GM19043 (cell line): ENCODE data around the gene STPG3.
A peak's percentile ranks its signal among the peaks of the same experiment; 100 is the strongest.

Source experiments
- ATAC-seq: cut with Tn5 transposase; IDR thresholded peaks from one replicate; pipeline ENCODE4 v1.9.1; 2021; ENCODE audit warnings: low read depth; ENCODE audit not compliant: unreplicated experiment

STPG3 gene

DNA sequence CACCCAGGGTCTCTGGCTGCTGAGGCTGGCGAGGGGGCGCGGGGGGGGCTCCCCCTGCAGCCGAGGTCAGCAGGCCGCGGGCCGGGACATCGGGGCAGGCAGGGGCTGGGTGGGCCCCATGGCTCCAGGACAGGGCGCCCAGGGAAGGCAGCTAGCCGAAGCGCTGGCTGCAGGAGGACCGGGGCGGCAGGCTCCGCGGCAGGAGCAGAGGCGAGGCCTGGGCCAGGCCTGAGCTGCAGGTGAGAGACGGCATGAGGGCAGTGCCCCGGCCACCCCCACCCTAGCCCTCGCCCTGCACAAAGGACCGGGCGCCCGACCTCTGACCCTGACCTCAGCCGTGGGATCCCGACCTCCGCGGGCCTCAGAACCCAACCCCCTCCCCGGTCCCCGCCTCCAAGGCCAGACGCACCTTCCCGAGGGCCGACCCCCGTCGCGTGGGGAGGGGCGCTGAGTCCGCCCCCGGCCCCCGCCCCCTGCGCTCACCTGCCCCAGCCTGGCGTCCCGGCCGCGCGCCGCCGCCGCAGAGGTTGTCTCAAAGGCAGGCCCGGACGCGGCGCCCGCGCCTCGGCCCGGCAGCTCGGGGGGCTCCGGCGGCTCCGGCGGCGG lies 29.5 kb upstream of the STPG3 start:
- no peak for ATAC-seq

DNA sequence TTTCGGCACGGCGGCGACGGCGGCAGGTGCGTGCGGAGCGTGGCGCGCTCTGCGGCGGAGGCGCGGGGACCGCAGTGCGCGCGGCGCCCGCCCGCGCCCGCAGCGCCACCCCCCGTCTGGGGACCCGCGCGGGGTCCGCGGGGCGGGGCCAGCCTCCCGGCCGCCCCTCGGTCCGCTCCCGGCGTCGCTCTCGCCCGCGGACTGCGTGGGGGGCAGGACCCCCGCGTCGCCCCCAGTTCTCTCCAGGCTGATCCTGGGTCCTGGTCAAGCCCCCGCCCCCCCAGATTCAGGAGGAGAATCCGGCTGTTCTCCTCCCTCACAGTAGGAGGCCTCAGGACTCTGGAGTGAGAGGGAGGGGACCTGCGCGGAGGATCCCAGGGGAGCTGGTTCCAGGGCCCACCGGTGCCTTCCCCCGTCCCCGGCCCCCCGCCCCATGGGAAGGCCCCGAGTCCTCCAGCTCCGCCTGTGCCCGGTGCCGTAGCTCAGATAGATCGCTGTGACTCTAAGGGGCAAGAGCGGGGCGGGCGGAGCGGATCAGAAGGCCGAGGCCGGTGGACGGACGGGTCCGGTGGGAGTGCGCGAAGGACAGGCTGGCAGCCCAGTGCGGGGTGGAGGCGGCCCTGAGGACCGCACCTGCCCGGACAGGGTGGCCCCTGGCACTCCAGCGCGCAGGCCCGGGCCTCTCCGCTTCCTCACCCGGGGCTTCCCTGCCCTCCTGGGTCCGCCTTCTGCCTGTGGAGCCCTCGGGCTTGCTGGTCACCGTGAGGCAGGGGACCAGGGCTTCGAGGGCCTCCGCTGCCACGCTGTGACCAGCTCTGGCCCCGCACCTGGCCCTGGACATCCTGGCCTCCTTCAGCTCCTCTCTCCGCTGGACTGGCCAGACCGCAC lies 28.7 kb upstream of the STPG3 start, which contains the start of gene RNF208:
TSS of gene RNF208 (minus strand) at position 51 of the 888 bp plus-strand sequence. CDS start 1,028 bp downstream, outside the sequence.
- no peak for ATAC-seq

DNA sequence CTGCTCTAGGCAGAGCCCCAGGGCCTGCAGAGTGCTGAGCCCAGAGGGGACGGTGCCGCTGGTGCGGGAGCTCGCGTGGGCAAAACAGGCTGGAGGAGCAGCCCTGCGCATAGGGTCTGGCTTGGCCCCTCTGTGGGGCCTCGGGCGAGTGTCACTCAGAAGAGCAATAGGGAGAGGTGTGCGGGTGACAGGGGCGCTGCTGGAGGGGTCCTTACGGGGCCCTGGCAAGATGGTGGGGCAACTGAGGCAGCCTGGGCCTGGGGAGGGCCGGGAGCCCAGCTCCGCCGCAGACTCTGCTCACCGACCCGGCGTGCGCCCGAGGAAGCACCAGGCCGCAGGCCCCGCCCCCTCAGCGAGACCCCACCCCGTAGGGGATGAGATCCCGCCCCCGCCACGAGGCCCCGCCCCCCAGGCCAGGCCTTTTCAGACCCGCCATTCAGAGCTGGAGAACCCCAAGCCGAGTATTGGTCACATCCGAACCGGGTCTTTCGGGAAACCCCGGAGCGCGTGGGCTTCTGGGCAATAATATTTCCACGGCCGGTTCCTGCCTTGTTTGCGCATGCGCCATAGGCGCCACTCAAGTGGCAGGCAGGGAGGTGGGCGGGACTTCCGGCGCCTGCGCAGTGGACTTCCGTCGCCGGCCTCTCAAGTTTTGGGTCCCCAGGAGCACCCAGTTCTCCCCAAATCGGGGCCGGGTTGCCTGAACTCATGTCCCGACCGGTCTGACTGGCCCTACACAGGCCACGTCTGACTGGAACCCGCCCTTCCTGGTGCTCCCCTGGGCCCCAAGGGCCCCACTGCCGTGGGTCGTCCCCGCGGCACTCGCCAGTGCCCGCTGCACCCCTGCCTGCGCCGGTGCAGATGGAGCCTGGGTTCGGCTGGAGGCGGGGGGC lies 27.8 kb upstream of the STPG3 start:
- peak; percentile 72 for ATAC-seq

DNA sequence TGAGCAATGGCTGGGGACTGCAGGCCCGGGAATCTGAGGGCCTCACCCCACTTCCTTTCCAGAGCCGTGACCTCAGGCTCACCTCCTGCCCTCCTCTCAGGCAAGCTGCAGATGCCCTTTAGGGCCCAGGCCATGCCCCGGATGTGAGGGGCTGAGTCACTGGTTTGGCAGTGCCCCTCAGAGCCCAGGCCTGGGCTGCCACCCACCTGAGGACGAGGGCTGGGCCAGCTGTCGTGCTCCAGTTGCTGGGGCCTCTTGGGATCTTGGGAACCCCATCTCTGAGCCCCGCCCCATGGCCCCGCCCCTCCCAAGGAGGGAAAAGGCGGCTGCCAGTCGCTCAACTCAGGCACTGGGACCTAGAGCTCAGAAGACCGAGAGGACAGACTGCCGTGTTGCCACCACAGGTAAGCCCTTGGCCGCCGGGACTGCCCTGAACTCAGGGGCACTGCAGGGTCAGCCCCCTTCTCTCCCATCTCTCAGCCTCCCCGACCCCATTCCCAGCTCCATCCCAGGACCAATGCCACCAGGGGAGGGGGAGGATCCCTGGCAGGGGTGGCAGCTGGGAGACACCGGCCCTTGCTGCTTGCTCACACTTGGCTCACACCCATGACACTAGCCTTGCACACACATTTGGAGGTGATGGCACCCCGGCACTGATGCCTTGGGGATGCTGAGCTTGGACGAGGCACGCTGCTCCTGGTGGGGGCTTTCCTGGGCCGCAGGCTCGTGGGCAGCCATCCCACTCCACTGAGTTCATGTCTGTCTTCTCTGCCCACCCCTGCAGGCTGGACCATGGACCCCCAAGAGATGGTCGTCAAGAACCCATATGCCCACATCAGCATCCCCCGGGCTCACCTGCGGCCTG lies 26.0 kb upstream of the STPG3 start, which contains the start of gene CYSRT1:
TSS of gene CYSRT1 (plus strand) at position 345 of the 865 bp plus-strand sequence. CDS start at position 793, 448 bp downstream.
- ATAC-seq, result no peak

DNA sequence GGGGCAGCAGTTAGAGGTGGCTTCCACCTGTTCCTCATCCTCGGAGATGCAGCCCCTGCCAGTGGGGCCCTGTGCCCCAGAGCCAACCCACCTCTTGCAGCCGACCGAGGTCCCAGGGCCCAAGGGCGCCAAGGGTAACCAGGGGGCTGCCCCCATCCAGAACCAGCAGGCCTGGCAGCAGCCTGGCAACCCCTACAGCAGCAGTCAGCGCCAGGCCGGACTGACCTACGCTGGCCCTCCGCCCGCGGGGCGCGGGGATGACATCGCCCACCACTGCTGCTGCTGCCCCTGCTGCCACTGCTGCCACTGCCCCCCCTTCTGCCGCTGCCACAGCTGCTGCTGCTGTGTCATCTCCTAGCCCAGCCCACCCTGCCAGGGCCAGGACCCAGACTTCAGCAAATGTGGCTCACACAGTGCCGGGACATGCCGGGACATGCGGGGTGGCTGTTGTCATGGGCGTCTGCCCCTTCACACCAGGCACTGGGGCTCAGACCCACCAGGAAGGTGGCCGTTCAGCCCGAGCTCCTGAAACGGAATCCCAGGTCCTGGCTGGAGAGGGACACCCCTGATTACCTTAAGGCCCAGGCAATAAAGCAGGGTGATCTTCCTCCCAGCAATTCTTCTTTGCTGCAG lies 25.3 kb upstream of the STPG3 start:
- no peak for ATAC-seq

DNA sequence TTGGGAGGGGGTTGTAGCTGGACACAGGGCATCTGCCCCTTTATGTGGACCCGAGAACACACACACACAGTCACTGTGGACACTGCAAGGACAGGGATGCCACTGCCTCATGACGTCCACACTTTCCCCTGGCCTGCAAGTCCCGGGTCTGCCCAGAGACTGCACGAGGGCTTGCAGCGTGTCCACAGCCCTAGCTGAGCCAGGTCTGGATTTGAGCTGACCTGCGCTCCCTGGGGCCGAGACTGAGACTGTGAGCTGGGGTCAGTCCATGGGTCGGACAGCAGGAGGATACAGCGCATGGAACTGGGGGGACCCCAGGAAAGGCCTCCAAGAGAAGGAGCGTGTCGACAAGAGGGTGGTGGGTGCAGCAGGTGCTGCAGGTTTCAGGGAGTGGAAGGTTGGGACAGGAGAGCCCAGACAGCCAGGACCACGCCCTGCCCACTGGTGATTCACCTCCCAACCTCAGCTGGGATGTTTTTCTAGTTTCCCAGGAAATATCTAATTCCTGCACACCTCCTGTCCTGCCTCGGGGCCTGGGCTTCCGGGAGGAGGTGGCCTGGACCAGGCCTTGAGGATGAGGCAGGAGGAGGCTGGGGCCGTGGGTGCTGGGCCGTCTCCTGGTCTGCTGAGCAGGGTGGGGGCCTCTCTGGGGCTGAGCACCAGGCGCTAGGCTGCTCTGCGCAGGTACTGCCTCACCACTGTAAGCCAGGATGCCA lies 24.6 kb upstream of the STPG3 start:
- no peak for ATAC-seq

DNA sequence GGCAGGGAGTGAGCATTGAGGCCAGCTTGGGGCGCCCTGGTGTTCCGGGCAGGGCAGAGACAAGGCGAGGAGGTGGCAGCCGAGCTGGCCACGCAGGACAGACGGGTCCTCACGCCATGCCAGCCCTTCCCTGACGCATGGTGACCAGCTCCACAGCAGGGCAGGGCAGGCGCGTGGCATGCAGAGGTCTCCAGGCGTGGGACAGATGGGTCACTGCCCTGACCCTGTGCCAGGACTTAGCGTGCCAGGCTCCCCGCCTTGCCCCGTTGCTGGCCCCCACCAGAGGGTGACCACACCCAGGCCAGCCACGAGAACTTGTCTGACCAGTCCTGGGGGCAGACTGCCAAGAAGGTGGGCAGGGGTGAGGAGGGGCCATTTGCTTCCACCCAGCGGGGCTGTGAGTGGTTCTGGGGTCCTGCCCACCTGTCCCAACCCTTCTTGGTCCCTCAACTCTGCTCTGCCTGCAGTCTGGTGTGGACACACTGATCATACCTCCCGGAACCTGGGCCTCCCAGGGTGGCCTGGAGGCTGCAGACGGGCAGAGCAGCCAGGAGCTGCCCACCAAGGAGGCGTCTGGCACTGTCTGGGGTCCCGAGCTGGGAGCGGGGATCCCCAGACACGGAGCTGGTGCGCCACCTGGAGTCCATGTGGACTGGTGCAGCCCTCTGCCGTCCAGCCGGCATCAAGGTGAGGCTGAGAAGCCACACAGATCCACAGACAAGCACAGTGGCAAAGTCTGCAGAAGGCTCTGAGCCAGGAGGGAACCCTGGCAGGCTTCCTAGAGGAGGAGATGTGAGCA lies 23.8 kb upstream of the STPG3 start, which contains the start of gene RNF224:
TSS of gene RNF224 (plus strand) at position 449 of the 799 bp plus-strand sequence. CDS start 834 bp downstream, outside the sequence.
- no peak for ATAC-seq

DNA sequence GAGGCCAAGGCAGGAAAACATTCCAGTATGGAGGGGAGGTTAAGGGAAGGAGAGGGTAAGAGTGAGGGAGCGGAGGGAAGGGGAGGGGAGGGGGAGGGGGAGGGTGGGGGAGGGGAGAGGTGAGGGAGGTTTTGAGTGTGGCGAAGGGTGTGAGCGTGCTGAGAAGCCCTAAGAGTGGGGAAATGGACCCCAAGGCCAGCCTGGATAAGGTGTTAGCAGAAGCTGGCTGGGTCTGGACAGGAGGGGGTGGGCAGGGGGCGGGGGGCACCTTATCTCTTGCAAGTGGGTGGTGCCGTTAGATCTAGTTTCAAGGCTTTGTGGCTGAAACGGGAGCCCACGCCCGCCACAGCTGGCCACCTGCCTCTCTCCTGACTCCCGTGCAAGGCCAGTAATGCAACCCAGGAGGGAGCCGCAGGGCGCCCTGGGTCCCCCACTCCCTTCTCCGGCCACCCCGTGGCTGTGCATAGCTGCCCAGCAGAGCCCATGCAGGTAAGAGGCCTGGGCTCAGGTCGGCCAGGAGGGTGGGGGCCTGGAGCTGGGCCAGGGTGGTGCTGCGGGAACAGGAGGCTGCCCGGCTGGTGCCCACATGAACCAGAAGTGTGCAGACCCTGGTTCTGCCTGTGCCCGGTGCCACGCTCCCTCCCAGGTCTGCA lies 23.1 kb upstream of the STPG3 start:
- no peak for ATAC-seq

DNA sequence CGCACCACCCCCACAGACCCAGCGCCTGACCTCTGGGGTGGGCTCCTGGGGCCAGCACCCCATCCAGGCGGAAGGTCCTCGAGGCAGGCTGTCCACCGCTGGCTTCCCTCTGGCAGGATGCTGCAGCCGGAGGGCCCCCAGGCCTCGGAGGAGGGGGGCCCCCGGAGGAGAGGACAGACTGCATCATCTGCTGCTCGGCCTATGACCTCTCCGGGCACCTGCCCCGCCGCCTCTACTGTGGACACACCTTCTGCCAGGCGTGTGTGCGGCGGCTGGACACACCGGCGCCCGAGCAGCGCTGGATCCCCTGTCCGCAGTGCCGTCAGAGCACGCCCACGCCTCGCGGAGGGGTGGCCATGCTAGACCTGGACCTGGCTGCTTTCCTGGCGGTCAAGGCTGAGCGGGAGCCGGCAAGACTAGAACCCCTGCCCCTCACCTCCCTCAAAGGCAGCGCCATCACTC lies 22.5 kb upstream of the STPG3 start:
- no peak for ATAC-seq

DNA sequence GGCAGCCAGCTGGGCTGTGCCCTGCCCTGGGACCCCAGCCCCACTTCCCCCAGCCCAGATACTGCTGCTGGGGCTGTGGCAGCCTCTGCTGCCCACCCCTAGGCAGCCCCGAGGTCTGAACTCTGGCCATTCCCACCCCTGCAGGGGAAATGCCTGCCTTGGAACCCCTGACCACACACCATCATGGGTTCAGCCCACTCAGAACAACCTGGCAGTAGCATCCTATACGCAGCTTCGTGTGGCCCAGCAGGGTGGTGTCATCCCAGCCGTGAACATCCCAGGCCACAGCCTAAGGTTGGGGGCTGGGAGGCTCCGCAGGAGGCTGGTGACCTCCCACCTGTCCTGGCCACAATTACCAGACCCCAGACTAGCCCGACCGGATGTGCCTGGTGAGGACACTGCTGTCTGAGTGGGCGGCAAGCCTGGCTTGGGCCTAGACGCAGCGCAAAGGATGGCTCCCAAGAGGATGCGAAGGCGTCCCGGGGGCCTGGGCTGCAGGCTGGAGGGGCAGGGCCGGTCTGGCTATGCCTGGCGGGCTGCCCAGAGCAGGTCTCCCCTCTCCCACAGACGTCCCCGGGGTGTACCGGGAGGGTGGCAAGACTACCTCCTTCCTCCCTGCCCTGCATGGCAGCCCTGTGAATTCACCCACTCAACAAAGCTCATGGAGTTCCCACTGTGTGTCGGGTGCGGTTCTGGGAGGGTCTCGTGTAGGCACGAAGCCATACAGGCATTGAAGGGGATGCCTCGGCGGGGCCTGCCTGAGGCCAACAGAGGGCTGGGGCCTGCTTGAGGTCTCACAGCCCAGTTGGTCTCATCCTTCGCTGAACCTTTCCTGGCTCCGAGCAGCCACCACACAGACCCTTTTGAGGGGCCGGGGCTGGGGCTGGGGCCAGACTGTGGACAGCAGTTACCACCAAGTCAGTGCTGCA lies 21.9 kb upstream of the STPG3 start:
- no peak for ATAC-seq

DNA sequence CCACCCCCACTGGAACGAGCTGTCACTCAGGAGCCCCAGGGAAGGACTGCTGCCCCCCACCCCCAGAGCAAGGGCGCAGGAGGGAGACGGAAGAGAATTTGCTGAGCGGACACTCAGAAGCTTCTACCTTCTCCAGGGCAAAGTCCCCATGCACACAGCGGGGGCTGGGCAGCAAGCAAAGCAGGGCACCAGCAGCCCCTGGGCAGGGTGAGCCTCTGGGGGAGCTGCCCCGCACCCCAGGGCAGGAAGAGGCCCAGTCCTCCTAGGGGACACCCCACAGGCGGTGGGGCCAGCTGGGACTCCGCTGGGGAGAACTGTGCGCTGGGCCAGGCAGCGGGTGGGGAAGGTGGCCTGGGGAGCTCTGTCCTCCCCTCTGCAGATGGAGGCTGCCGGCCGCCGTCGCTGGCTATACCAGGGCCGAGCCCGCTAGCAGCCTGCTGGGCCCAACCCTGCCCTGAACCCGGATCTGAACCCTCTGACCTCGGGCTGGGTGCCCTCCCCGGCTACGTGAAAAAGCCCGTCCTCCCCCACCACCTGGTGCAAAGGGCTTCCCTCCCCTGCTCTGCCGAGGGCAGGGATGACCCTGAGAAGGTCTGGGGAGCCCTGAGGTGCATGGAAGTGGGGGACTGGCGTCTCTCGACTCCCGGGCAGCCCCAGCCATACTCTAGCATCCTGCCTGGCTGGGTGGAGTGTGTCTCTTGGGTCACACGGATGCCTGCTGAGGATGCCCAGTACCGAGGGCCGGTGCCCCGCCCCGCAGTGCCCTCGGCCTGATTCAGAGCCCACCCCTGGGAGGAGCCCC lies 21.0 kb upstream of the STPG3 start:
- no peak for ATAC-seq

DNA sequence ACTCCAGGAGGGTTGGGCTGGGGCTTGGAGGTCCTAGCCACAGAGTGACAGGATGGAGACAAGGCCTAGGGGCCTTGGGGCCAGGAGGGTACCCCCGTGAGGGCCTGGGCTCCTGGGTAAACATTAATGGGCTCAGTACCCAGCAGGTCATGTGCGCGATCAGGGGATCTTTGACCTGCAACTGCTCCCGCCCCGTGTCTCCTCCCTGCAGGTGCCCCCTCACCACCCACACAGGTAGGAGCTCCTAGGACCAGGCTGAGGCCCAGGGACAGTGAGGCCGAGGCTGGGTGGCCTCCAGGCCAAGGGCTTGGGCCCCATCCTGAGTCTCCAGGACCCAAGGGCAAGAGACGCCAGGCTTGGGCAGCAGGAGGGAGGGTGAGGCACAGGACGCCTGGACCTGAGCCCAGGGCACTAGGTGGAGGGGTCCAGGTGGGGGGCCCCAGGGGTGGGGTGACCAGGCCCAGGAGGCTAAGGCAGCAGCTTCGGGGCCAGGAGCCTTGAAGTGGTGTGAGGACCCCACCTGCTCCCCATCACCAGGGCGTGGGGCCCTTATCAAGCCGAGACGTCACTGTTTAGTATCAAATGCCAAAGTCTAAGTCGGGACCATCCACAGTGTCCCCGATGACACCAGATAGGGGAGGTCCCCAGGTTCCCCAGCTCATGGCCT lies 20.2 kb upstream of the STPG3 start, which contains the start of gene SLC34A3:
TSS of gene SLC34A3 (plus strand) at position 197 of the 667 bp plus-strand sequence. CDS start 802 bp downstream, outside the sequence.
- no peak for ATAC-seq

DNA sequence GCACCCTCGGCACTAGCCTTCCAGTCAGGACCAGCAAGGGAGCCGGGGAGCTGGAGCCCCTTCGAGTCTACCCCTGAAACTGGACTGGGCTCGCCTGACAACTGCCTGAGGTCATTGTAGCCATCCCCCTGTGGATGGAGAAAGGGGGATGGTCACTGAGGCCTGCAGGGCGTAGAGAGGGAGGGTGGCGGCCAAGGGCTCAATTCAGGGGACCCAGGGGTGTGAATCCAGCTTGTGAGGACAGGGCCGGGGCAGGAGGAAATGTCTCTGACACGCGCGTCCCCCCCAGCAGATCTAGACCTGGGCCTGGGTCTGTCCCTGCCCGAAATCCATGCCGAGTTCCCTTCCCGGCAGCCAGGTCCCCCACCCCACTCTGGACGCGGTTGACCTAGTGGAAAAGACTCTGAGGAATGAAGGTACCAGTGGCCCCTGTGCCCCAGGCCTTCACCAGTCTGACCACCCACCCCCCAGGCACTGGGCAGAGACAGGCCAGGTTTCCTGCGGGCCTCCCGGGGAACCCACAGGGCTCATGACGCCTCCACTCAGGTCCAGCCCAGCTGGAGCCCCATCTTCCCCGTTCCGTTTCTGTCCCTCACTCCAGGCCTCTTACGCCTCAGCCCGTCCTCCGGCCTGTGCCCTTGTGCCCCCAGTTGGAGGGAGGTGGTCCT lies 19.6 kb upstream of the STPG3 start:
- no peak for ATAC-seq

DNA sequence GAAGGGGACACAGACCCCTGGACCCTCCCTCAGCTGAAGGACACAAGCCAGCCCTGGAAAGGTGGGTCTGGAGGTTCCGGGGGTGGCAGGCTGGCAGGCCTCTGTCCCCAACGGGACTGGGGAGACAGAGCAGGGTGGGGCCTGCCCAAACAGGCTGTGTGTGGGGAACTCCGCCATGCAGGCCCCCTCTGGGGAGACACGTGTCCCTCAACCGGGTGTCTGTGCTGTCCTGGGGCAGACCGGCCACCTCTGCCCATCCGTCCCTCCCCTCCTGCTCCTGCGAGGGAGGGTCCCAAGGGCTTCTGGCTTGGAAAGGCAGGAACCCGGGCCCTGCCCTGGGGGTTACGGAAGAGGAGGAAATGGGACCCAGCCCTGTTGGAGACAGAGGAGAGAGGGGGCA lies 19.0 kb upstream of the STPG3 start:
- no peak for ATAC-seq
